Suprapubic skin (tissue), 4 donors: Measurements from ENCODE around the gene FBXO8. TPM values are rescaled to one million over a fixed set of nuclear protein-coding genes. Genes with fewer than 3 reads are reported as not detected.

Source experiments
- DNase-seq, 2 donors: peaks; one replicate each; pipeline ENCODE4 v3.0.0-alpha.2; 2019; ENCODE audit warnings: low spot score in 2 of 2
- H3K27ac ChIP-seq: fragments of 200-600 bp; sonication (generic); one replicate; pipeline ENCODE4 v1.5.1; 2019
- H3K27me3 ChIP-seq: fragments of 200-600 bp; sonication (generic); one replicate; pipeline ENCODE4 v1.5.1; 2019
- H3K36me3 ChIP-seq: fragments of 200-600 bp; sonication (generic); one replicate; pipeline ENCODE4 v1.5.1; 2019
- H3K4me1 ChIP-seq: fragments of 200-600 bp; sonication (generic); one replicate; pipeline ENCODE4 v1.5.1; 2019
- H3K4me3 ChIP-seq: fragments of 200-600 bp; sonication (generic); one replicate; pipeline ENCODE4 v1.5.1; 2019; ENCODE audit warnings: mild to moderate bottlenecking
- H3K9me3 ChIP-seq: fragments of 200-600 bp; sonication (generic); one replicate; pipeline ENCODE4 v1.5.1; 2019
- EP300 ChIP-seq: sonication (generic); formaldehyde crosslinking; IDR thresholded peaks from one replicate; pipeline ENCODE4 v1.6.1; 2017; ENCODE audit warnings: antibody characterized with exemption
- POLR2A ChIP-seq, 2 donors: fragments of 450-650 bp; IDR thresholded peaks; one replicate each; pipeline ENCODE4 v1.6.1; 2017; ENCODE audit warnings: antibody characterized with exemption in 2 of 2, mild to moderate bottlenecking in 2 of 2, moderate library complexity in 2 of 2
- POLR2AphosphoS5 ChIP-seq, 3 donors: sonication (generic); formaldehyde crosslinking; IDR thresholded peaks; one replicate each; pipeline ENCODE4 v1.6.1; 2017; ENCODE audit warnings: antibody characterized with exemption in 3 of 3
- WGBS: methylation state at CpG from one replicate; pipeline ENCODE4 v1.1.5; 2018; 5-methylcytosine and 5-hydroxymethylcytosine counted together
- total RNA-seq, 4 donors: library from RNA; depleted of rRNA; stranded (reverse); fragments of >200 nt; gene quantifications; one replicate each; pipeline ENCODE4 v1.1.0, GENCODE V29; 2016
- TF ChIP-seq, protein P1 (sequence below), 2 donors: fragments of 200-600 bp in 1 of 2; fragments of 450-650 bp in 1 of 2; sonication (generic) in 1 of 2; IDR thresholded peaks; one replicate each; pipeline ENCODE4 v1.5.1; 2016 to 2019; ENCODE audit warnings: antibody characterized with exemption in 2 of 2, mild to moderate bottlenecking in 1 of 2, moderate library complexity in 1 of 2

Gene FBXO8
- total RNA-seq, 4 donors from 2014 or later = 28.6 to 40.8 (median 38.6) TPM

- WGBS = 19% methylated on average over 23 of the region's 23 CpGs
- Histone ChIP-seq H3K4me3 (no peak overlapping the region), H3K4me1 (peaks cover 24% of the 10 kb centered on the region), H3K27me3 (peaks cover 96% of the 10 kb centered on the region), H3K9me3 (no peaks in the 10 kb centered on the region), H3K27ac (no peak overlapping the region), H3K36me3 (no peaks in the 10 kb centered on the region)
- DNase-seq = no peak
- TF ChIP-seq POLR2AphosphoS5 (IDR thresholded peaks at IDR 0.05) = no peak
- no peak for TF ChIP-seq EP300
- TF ChIP-seq, protein P1, sequence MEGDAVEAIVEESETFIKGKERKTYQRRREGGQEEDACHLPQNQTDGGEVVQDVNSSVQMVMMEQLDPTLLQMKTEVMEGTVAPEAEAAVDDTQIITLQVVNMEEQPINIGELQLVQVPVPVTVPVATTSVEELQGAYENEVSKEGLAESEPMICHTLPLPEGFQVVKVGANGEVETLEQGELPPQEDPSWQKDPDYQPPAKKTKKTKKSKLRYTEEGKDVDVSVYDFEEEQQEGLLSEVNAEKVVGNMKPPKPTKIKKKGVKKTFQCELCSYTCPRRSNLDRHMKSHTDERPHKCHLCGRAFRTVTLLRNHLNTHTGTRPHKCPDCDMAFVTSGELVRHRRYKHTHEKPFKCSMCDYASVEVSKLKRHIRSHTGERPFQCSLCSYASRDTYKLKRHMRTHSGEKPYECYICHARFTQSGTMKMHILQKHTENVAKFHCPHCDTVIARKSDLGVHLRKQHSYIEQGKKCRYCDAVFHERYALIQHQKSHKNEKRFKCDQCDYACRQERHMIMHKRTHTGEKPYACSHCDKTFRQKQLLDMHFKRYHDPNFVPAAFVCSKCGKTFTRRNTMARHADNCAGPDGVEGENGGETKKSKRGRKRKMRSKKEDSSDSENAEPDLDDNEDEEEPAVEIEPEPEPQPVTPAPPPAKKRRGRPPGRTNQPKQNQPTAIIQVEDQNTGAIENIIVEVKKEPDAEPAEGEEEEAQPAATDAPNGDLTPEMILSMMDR (IDR thresholded peaks at IDR 0.05) = no peak
- TF ChIP-seq POLR2A (IDR thresholded peaks at IDR 0.05) = no peak
Observed at GRCh38 chr4:174211622-174212044, 71.8 kb downstream of the FBXO8 start.

DNA sequence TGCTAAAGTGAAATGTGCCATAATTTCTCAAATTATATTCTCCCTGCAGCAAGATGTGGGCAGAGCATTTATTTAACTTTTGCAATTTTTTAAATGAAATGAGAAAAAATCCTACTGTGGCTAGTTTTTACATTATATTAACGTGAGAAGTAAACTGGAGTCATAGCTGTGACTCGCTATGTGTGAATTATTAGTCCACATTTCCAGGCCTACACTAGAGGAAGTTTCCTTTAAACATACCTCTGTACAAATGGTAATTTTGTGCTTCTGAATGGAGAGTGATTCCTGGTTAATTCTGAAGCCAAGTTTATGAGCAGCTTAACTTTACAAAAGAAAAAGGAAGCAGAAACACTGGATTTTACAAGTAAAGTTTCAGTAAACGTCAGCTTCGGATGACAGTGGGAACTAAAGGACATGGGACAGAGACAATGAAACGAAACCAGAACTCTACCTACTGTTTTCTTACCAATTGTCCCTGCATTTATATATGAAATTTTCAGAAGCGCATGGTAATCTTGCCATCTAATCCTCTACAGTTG, 72.4 kb downstream of the FBXO8 start:
- no peaks in the 10 kb centered on the region for H3K36me3 ChIP-seq
- H3K27me3 ChIP-seq = peaks cover 90% of the 10 kb centered on the region
- no peak overlapping the region for H3K4me3 ChIP-seq
- no peak for TF ChIP-seq POLR2AphosphoS5 (IDR thresholded peaks at IDR 0.05)
- TF ChIP-seq, protein P1 (IDR thresholded peaks at IDR 0.05) = no peak
- TF ChIP-seq EP300 = no peak
- TF ChIP-seq POLR2A (IDR thresholded peaks at IDR 0.05) = no peak
- peaks cover 24% of the 10 kb centered on the region for H3K4me1 ChIP-seq
- no peaks in the 10 kb centered on the region for H3K9me3 ChIP-seq
- DNase-seq = no peak
- 73% methylated on average over 6 of the region's 6 CpGs for WGBS
- no peak overlapping the region for H3K27ac ChIP-seq

- WGBS = 75% methylated on average over 2 of the region's 2 CpGs
- no peaks in the 10 kb centered on the region for H3K36me3 ChIP-seq
- H3K27ac ChIP-seq = no peak overlapping the region
- H3K9me3 ChIP-seq = no peaks in the 10 kb centered on the region
- no peak overlapping the region for H3K4me3 ChIP-seq
- TF ChIP-seq, protein P1 (IDR thresholded peaks at IDR 0.05) = no peak
- no peak for TF ChIP-seq POLR2A (IDR thresholded peaks at IDR 0.05)
- TF ChIP-seq POLR2AphosphoS5 (IDR thresholded peaks at IDR 0.05) = no peak
- no peak for TF ChIP-seq EP300
- DNase-seq = no peak
- peaks cover 83% of the 10 kb centered on the region for H3K27me3 ChIP-seq
- peaks cover 24% of the 10 kb centered on the region for H3K4me1 ChIP-seq
Observed at GRCh38 chr4:174210354-174210753, 73.1 kb downstream of the FBXO8 start.

- Histone ChIP-seq H3K4me3 (no peak overlapping the region), H3K27ac (no peak overlapping the region), H3K36me3 (no peaks in the 10 kb centered on the region), H3K4me1 (peaks cover 17% of the 10 kb centered on the region), H3K9me3 (no peaks in the 10 kb centered on the region), H3K27me3 (peaks cover 73% of the 10 kb centered on the region)
- 33% methylated on average over 1 of the region's 1 CpG for WGBS
- TF ChIP-seq POLR2A (IDR thresholded peaks at IDR 0.05) (no peak), EP300 (no peak), POLR2AphosphoS5 (IDR thresholded peaks at IDR 0.05) (no peak)
- TF ChIP-seq, protein P1 (IDR thresholded peaks at IDR 0.05) = no peak
- no peak for DNase-seq
Observed at GRCh38 chr4:174209341-174209740, 74.1 kb downstream of the FBXO8 start.

GRCh38 chr4:174207367-174207766, 76.1 kb downstream of the FBXO8 start:
- TF ChIP-seq POLR2AphosphoS5 (IDR thresholded peaks at IDR 0.05) (no peak), EP300 (no peak), POLR2A (IDR thresholded peaks at IDR 0.05) (no peak)
- TF ChIP-seq, protein P1 (IDR thresholded peaks at IDR 0.05) = no peak
- Histone ChIP-seq H3K36me3 (no peaks in the 10 kb centered on the region), H3K4me3 (no peak overlapping the region), H3K9me3 (no peaks in the 10 kb centered on the region), H3K27me3 (peaks cover 61% of the 10 kb centered on the region), H3K4me1 (peaks cover 8% of the 10 kb centered on the region), H3K27ac (no peak overlapping the region)
- 48% methylated on average over 3 of the region's 3 CpGs for WGBS
- DNase-seq = no peak
